H9 (cell line): Measurements from ENCODE around the gene SLC2A9. TPM values are rescaled to one million over a fixed set of nuclear protein-coding genes. Genes with fewer than 3 reads are reported as not detected.

ENCODE experiments used
- DNase-seq: peaks from one replicate; pipeline ENCODE4 v3.0.0-alpha.2; 2017
- H2AFZ ChIP-seq: one replicate; pipeline ENCODE4 v1.6.1; 2013; ENCODE audit warnings: mild to moderate bottlenecking, low read length, control low read depth, moderate library complexity
- H2AK5ac ChIP-seq: 2 replicates; pipeline ENCODE4 v1.6.1; 2013; ENCODE audit warnings: low read length, control low read depth, mixed read lengths; ENCODE audit not compliant: insufficient read length
- H2BK120ac ChIP-seq: one replicate; pipeline ENCODE4 v1.6.1; 2013; ENCODE audit warnings: low read depth, mild to moderate bottlenecking, low read length, control low read depth, inconsistent platforms; ENCODE audit not compliant: poor library complexity, severe bottlenecking
- H2BK12ac ChIP-seq: 2 replicates; pipeline ENCODE4 v1.6.1; 2013; ENCODE audit warnings: low read length, control low read depth, mixed read lengths, low read depth; ENCODE audit not compliant: insufficient read length
- H2BK15ac ChIP-seq: 2 replicates; pipeline ENCODE4 v1.6.1; 2013; ENCODE audit warnings: low read depth, low read length, control low read depth
- H2BK20ac ChIP-seq: one replicate; pipeline ENCODE4 v1.6.1; 2013; ENCODE audit warnings: low read depth, mild to moderate bottlenecking, low read length, control low read depth, inconsistent platforms; ENCODE audit not compliant: poor library complexity, severe bottlenecking
- H2BK5ac ChIP-seq: 2 replicates; pipeline ENCODE4 v1.6.1; 2013; ENCODE audit warnings: low read length, control low read depth, mixed read lengths; ENCODE audit not compliant: insufficient read length
- H3K14ac ChIP-seq: 2 replicates; pipeline ENCODE4 v1.6.1; 2013; ENCODE audit warnings: low read length, control low read depth; ENCODE audit not compliant: insufficient read depth
- H3K18ac ChIP-seq: 2 replicates; pipeline ENCODE4 v1.6.1; 2013; ENCODE audit warnings: low read depth, mild to moderate bottlenecking, mixed read lengths, low read length, control low read depth; ENCODE audit not compliant: insufficient read length
- H3K23ac ChIP-seq: 2 replicates; pipeline ENCODE4 v1.6.1; 2013; ENCODE audit warnings: low read length, control low read depth, mixed read lengths, low read depth; ENCODE audit not compliant: insufficient read length
- H3K23me2 ChIP-seq: 2 replicates; pipeline ENCODE4 v1.6.1; 2013; ENCODE audit warnings: low read depth, mild to moderate bottlenecking, mixed read lengths, low read length, control low read depth; ENCODE audit not compliant: insufficient read length, poor library complexity, severe bottlenecking
- H3K27ac ChIP-seq: 2 replicates; pipeline ENCODE4 v1.5.1; 2013; ENCODE audit warnings: low read length, control low read depth, mixed read lengths, low read depth; ENCODE audit not compliant: insufficient read length
- H3K27me3 ChIP-seq: 2 replicates; pipeline ENCODE4 v1.6.1; 2013; ENCODE audit warnings: low read length, control low read depth, inconsistent platforms; ENCODE audit not compliant: insufficient read depth
- H3K4ac ChIP-seq: 2 replicates; pipeline ENCODE4 v1.6.1; 2013; ENCODE audit warnings: low read depth, mild to moderate bottlenecking, control low read depth, inconsistent platforms, low read length, moderate library complexity
- H3K4me1 ChIP-seq: 2 replicates; pipeline ENCODE4 v1.6.1; 2013; ENCODE audit warnings: low read length, control low read depth, inconsistent platforms; ENCODE audit not compliant: insufficient read depth
- H3K4me2 ChIP-seq: 2 replicates; pipeline ENCODE4 v1.6.1; 2013; ENCODE audit warnings: low read length, control low read depth, mixed read lengths; ENCODE audit not compliant: insufficient read length, insufficient read depth
- H3K56ac ChIP-seq: 2 replicates; pipeline ENCODE4 v1.6.1; 2013; ENCODE audit warnings: low read depth, mild to moderate bottlenecking, mixed read lengths, low read length, control low read depth; ENCODE audit not compliant: insufficient read length
- H3K79me1 ChIP-seq: 2 replicates; pipeline ENCODE4 v1.6.1; 2013; ENCODE audit warnings: low read depth, mild to moderate bottlenecking, moderate library complexity, low read length, control low read depth, inconsistent platforms; ENCODE audit not compliant: insufficient read depth, poor library complexity, severe bottlenecking
- H3K79me2 ChIP-seq: 2 replicates; pipeline ENCODE4 v1.6.1; 2013; ENCODE audit warnings: low read length, control low read depth, inconsistent platforms; ENCODE audit not compliant: insufficient read depth
- H3K9ac ChIP-seq: 2 replicates; pipeline ENCODE4 v1.6.1; 2013; ENCODE audit warnings: low read length, control low read depth, mixed read lengths; ENCODE audit not compliant: insufficient read length; ENCODE audit errors: extremely low read depth
- H3K9me3 ChIP-seq: one replicate; pipeline ENCODE4 v1.6.1; 2013; ENCODE audit warnings: low read depth, low read length, inconsistent platforms; ENCODE audit not compliant: control insufficient read depth
- H3T11ph ChIP-seq: one replicate; pipeline ENCODE4 v1.6.1; 2013; ENCODE audit warnings: mild to moderate bottlenecking, low read length, control low read depth, inconsistent platforms
- H4K20me1 ChIP-seq: one replicate; pipeline ENCODE4 v1.6.1; 2013; ENCODE audit not compliant: control insufficient read depth, insufficient read length, insufficient read depth
- H4K5ac ChIP-seq: 2 replicates; pipeline ENCODE4 v1.6.1; 2013; ENCODE audit warnings: low read depth, mild to moderate bottlenecking, mixed read lengths, low read length, control low read depth; ENCODE audit not compliant: insufficient read length
- H4K8ac ChIP-seq: replicated peaks from 2 replicates; pipeline ENCODE4 v1.6.1; 2013; ENCODE audit warnings: low read length, control low read depth, mixed read lengths, low read depth; ENCODE audit not compliant: insufficient read length
- H4K91ac ChIP-seq: 2 replicates; pipeline ENCODE4 v1.6.1; 2013; ENCODE audit warnings: low read depth, mild to moderate bottlenecking, moderate library complexity, mixed read lengths, low read length, control low read depth; ENCODE audit not compliant: insufficient read length
- H3K27ac Mint-ChIP-seq, 3 experiments: 2 replicates in 2 of 3; 3 replicates in 1 of 3; pipeline ENCODE4 v1.8.0; 2020 to 2021; ENCODE audit warnings: mixed read lengths in 3 of 3, mild to moderate bottlenecking in 1 of 3, moderate library complexity in 1 of 3
- H3K27me3 Mint-ChIP-seq: 2 replicates; pipeline ENCODE4 v1.8.0; 2021; ENCODE audit warnings: low read depth, mild to moderate bottlenecking, moderate library complexity, mixed read lengths
- H3K36me3 Mint-ChIP-seq, 3 experiments: 2 replicates in 2 of 3; 3 replicates in 1 of 3; pipeline ENCODE4 v1.8.0; 2020 to 2021; ENCODE audit warnings: low read depth in 3 of 3, mixed read lengths in 3 of 3; ENCODE audit not compliant: insufficient read depth in 1 of 3
- H3K4me1 Mint-ChIP-seq, 2 experiments: 2 replicates each; pipeline ENCODE4 v1.8.0; 2020; ENCODE audit warnings: mixed read lengths in 2 of 2
- H3K4me3 Mint-ChIP-seq, 2 experiments: 2 replicates in 1 of 2; 3 replicates in 1 of 2; pipeline ENCODE4 v1.8.0; 2020 to 2021; ENCODE audit warnings: mild to moderate bottlenecking in 2 of 2, mixed read lengths in 2 of 2, moderate library complexity in 1 of 2
- H3K9me3 Mint-ChIP-seq, 2 experiments: 2 replicates in 1 of 2; 3 replicates in 1 of 2; pipeline ENCODE4 v1.8.0; 2020; ENCODE audit warnings: mild to moderate bottlenecking in 2 of 2, mixed read lengths in 2 of 2, moderate library complexity in 1 of 2
- WGBS: extraction: QIAGEN DNeasy Blood & Tissue Kit; methylation state at CpG from one replicate; pipeline ENCODE4 v1.1.7; 2013; ENCODE audit warnings: missing lambda C conversion rate, low lambda C conversion rate, mixed read lengths; ENCODE audit not compliant: insufficient read length; ENCODE audit errors: extremely low coverage; 5-methylcytosine and 5-hydroxymethylcytosine counted together
- total RNA-seq: library from RNA; stranded (reverse); gene quantifications from 2 replicates; pipeline ENCODE4 v1.2.1, GENCODE V29; 2021
- TF ChIP-seq, protein P1 (sequence below): fragments of 200-600 bp; sonication (generic); conservative IDR thresholded peaks from 3 replicates; pipeline ENCODE4 v1.8.0; 2021; ENCODE audit warnings: antibody characterized with exemption, mild to moderate bottlenecking

The SLC2A9 gene
- total RNA-seq, 1 experiment from 2014 or later, result 0.79 TPM

GRCh38 chr4:9782136-9782436 is 239.2 kb downstream of the SLC2A9 start:
- peaks cover 0 to 6% (median 0%) of the 10 kb centered on the region in 3 experiments; a peak in 2 of 7 replicates for H3K36me3 Mint-ChIP-seq
- H3K4ac ChIP-seq, result no peak overlapping the region
- H4K20me1 ChIP-seq, result no peaks in the 10 kb centered on the region
- H3K56ac ChIP-seq, result no peak overlapping the region
- no peaks in the 10 kb centered on the region for H3K79me2 ChIP-seq
- H4K5ac ChIP-seq, result no peak overlapping the region
- no peak overlapping the region for H3K14ac ChIP-seq
- no CpG with 5 or more reads among the region's 22 CpGs for WGBS
- H3K4me3 Mint-ChIP-seq, result peak overlapping the region; percentile 45 to 77
- peaks cover 11% of the 10 kb centered on the region; the same call in 1 of the 2 replicates for H3K27me3 ChIP-seq
- no peak overlapping the region for H4K8ac ChIP-seq
- H3K23ac ChIP-seq, result no peak overlapping the region
- H2BK5ac ChIP-seq, result no peak overlapping the region
- H3K4me2 ChIP-seq, result peak overlapping the region; percentile 56
- no peaks in the 10 kb centered on the region for H3K79me1 ChIP-seq
- no peak overlapping the region for H3K18ac ChIP-seq
- no peak overlapping the region for H2BK12ac ChIP-seq
- H2AK5ac ChIP-seq, result no peak overlapping the region
- no peak overlapping the region for H2BK15ac ChIP-seq
- no peak for DNase-seq
- no peaks in the 10 kb centered on the region; the same call in 1 of the 2 replicates for H3K4me1 ChIP-seq
- H3K9me3 ChIP-seq, result no peaks in the 10 kb centered on the region
- H3K23me2 ChIP-seq, result peaks cover 8% of the 10 kb centered on the region
- peaks cover 95% of the 10 kb centered on the region for H3K27me3 Mint-ChIP-seq
- H3K27ac ChIP-seq, result no peak overlapping the region
- H2BK120ac ChIP-seq, result no peak overlapping the region
- H2BK20ac ChIP-seq, result no peak overlapping the region
- no peak overlapping the region for H3K27ac Mint-ChIP-seq
- TF ChIP-seq, protein P1, sequence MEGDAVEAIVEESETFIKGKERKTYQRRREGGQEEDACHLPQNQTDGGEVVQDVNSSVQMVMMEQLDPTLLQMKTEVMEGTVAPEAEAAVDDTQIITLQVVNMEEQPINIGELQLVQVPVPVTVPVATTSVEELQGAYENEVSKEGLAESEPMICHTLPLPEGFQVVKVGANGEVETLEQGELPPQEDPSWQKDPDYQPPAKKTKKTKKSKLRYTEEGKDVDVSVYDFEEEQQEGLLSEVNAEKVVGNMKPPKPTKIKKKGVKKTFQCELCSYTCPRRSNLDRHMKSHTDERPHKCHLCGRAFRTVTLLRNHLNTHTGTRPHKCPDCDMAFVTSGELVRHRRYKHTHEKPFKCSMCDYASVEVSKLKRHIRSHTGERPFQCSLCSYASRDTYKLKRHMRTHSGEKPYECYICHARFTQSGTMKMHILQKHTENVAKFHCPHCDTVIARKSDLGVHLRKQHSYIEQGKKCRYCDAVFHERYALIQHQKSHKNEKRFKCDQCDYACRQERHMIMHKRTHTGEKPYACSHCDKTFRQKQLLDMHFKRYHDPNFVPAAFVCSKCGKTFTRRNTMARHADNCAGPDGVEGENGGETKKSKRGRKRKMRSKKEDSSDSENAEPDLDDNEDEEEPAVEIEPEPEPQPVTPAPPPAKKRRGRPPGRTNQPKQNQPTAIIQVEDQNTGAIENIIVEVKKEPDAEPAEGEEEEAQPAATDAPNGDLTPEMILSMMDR, result no peak
- H3K9ac ChIP-seq, result no peak overlapping the region
- H3K9me3 Mint-ChIP-seq, result no peaks in the 10 kb centered on the region; a peak in 1 of 5 replicates
- no peak overlapping the region for H4K91ac ChIP-seq
- no peak overlapping the region for H3T11ph ChIP-seq
- no peak overlapping the region for H2AFZ ChIP-seq
- H3K4me1 Mint-ChIP-seq, result peaks cover 2 to 8% of the 10 kb centered on the region in 2 experiments; a peak in 3 of 4 replicates
